ENCODE results near the gene FAM8A1.

The FAM8A1 gene

GRCh38 chr6:17650656-17651309, 50.7 kb downstream of the FAM8A1 start:
- Histone ChIP-seq H3K9ac (ENCODE audit: low read depth in 1 of 2, low read length in 2 of 2) (no peak overlapping the region), H3K27me3 (ENCODE audit: control insufficient read depth in 1 of 2, insufficient read depth in 2 of 2, low read length in 2 of 2) (no peaks in the 10 kb centered on the region), H3K27ac (ENCODE audit: low read depth, low read length) (no peak overlapping the region), H3K4me3 (ENCODE audit: low read depth in 1 of 2, low read length in 2 of 2) (no peak overlapping the region), H3K9me3 (ENCODE audit: control insufficient read depth in 1 of 2, low read length in 2 of 2) (no peaks in the 10 kb centered on the region), H3K4me1 (ENCODE audit: control insufficient read depth in 1 of 2, insufficient read depth in 2 of 2, low read length in 2 of 2) (no peaks in the 10 kb centered on the region), H3K36me3 (ENCODE audit: control insufficient read depth in 1 of 2, insufficient read depth in 2 of 2, low read length in 2 of 2) (peaks cover 14 to 50% of the 10 kb centered on the region in 2 donors)

GRCh38 chr6:17653198-17653882, 53.2 kb downstream of the FAM8A1 start:
- Histone ChIP-seq H3K36me3 (ENCODE audit: control insufficient read depth in 1 of 2, insufficient read depth in 2 of 2, low read length in 2 of 2) (peaks cover 8 to 37% of the 10 kb centered on the region in 2 donors), H3K27ac (ENCODE audit: low read depth, low read length) (no peak overlapping the region), H3K9me3 (ENCODE audit: control insufficient read depth in 1 of 2, low read length in 2 of 2) (no peaks in the 10 kb centered on the region), H3K27me3 (ENCODE audit: control insufficient read depth in 1 of 2, insufficient read depth in 2 of 2, low read length in 2 of 2) (no peaks in the 10 kb centered on the region), H3K9ac (ENCODE audit: low read depth in 1 of 2, low read length in 2 of 2) (no peak overlapping the region), H3K4me1 (ENCODE audit: control insufficient read depth in 1 of 2, insufficient read depth in 2 of 2, low read length in 2 of 2) (no peaks in the 10 kb centered on the region), H3K4me3 (ENCODE audit: low read depth in 1 of 2, low read length in 2 of 2) (no peak overlapping the region)

- Histone ChIP-seq H3K4me1 (ENCODE audit: control insufficient read depth in 1 of 2, insufficient read depth in 2 of 2, low read length in 2 of 2) (no peaks in the 10 kb centered on the region), H3K36me3 (ENCODE audit: control insufficient read depth in 1 of 2, insufficient read depth in 2 of 2, low read length in 2 of 2) (peaks cover 13 to 32% of the 10 kb centered on the region in 2 donors), H3K27me3 (ENCODE audit: control insufficient read depth in 1 of 2, insufficient read depth in 2 of 2, low read length in 2 of 2) (no peaks in the 10 kb centered on the region), H3K4me3 (ENCODE audit: low read depth in 1 of 2, low read length in 2 of 2) (no peak overlapping the region), H3K27ac (ENCODE audit: low read depth, low read length) (no peak overlapping the region), H3K9me3 (ENCODE audit: control insufficient read depth in 1 of 2, low read length in 2 of 2) (no peaks in the 10 kb centered on the region), H3K9ac (ENCODE audit: low read depth in 1 of 2, low read length in 2 of 2) (no peak overlapping the region)
Measured at GRCh38 chr6:17656092-17656491, 56.0 kb downstream of the FAM8A1 start.

- Histone ChIP-seq H3K9me3 (ENCODE audit: control insufficient read depth in 1 of 2, low read length in 2 of 2) (no peaks in the 10 kb centered on the region), H3K4me3 (ENCODE audit: low read depth in 1 of 2, low read length in 2 of 2) (no peak overlapping the region), H3K9ac (ENCODE audit: low read depth in 1 of 2, low read length in 2 of 2) (no peak overlapping the region), H3K4me1 (ENCODE audit: control insufficient read depth in 1 of 2, insufficient read depth in 2 of 2, low read length in 2 of 2) (no peaks in the 10 kb centered on the region), H3K36me3 (ENCODE audit: control insufficient read depth in 1 of 2, insufficient read depth in 2 of 2, low read length in 2 of 2) (peaks cover 17 to 36% of the 10 kb centered on the region in 2 donors), H3K27me3 (ENCODE audit: control insufficient read depth in 1 of 2, insufficient read depth in 2 of 2, low read length in 2 of 2) (no peaks in the 10 kb centered on the region), H3K27ac (ENCODE audit: low read depth, low read length) (no peak overlapping the region)
Measured at GRCh38 chr6:17656644-17657043, 56.5 kb downstream of the FAM8A1 start.
